CD4-positive, alpha-beta memory T cell (primary cell): ENCODE data around the gene IRX4. TPM values are rescaled to one million over a fixed set of nuclear protein-coding genes. Genes with fewer than 3 reads are reported as not detected.

Experiments used
- CTCF ChIA-PET: fragments of 350-600 bp; sonication (Branson Sonifier 250); formaldehyde crosslinking; loops from one replicate; lab custom pipeline; 2021; ENCODE audit warnings: inconsistent platforms; ENCODE audit not compliant: partially characterized antibody; lab: Charles Lee
- POLR2A ChIA-PET: fragments of 350-600 bp; sonication (Branson Sonifier 250); formaldehyde crosslinking; loops from one replicate; lab custom pipeline; 2021; ENCODE audit not compliant: partially characterized antibody; lab: Charles Lee
- DNase-seq, 5 donors: peaks; one replicate each; pipeline versions ENCODE4 v3.0.0 to v3.0.0-alpha.2; 2020 to 2022; ENCODE audit warnings: mixed read lengths in 1 of 5
- H3K27ac ChIP-seq: one replicate; pipeline ENCODE4 v1.7.0; 2013; ENCODE audit warnings: low read depth, low read length
- H3K27me3 ChIP-seq: 2 replicates; pipeline ENCODE4 v1.7.0; 2013; ENCODE audit warnings: mild to moderate bottlenecking, low read length, moderate library complexity; ENCODE audit not compliant: insufficient read depth
- H3K36me3 ChIP-seq: 2 replicates; pipeline ENCODE4 v1.7.0; 2013; ENCODE audit warnings: mild to moderate bottlenecking, low read length, moderate library complexity; ENCODE audit not compliant: insufficient read depth
- H3K4me1 ChIP-seq: 2 replicates; pipeline ENCODE4 v1.7.0; 2013; ENCODE audit warnings: mild to moderate bottlenecking, low read length, moderate library complexity; ENCODE audit not compliant: insufficient read depth
- H3K4me3 ChIP-seq, 2 donors: one replicate each; pipeline ENCODE4 v1.7.0; 2013; ENCODE audit warnings: low read length in 2 of 2, mild to moderate bottlenecking in 1 of 2
- H3K9me3 ChIP-seq, 2 donors: one replicate each; pipeline ENCODE4 v1.7.0; 2013; ENCODE audit warnings: low read length in 2 of 2, control low read depth in 1 of 2; ENCODE audit not compliant: control insufficient read depth in 1 of 2
- H3K27ac Mint-ChIP-seq, 7 donors: one replicate each; pipeline ENCODE4 v1.8.0; 2020 to 2021; ENCODE audit warnings: mixed read lengths in 7 of 7, mild to moderate bottlenecking in 6 of 7, inconsistent platforms in 3 of 7, moderate library complexity in 3 of 7
- H3K27me3 Mint-ChIP-seq, 2 donors: one replicate each; pipeline ENCODE4 v1.8.0; 2020 to 2021; ENCODE audit warnings: mixed read lengths in 2 of 2
- H3K36me3 Mint-ChIP-seq, 2 donors: one replicate each; pipeline ENCODE4 v1.8.0; 2020 to 2021; ENCODE audit warnings: mixed read lengths in 2 of 2, inconsistent platforms in 1 of 2, mild to moderate bottlenecking in 1 of 2
- H3K4me1 Mint-ChIP-seq, 4 donors: one replicate each; pipeline ENCODE4 v1.8.0; 2020 to 2021; ENCODE audit warnings: mixed read lengths in 4 of 4, mild to moderate bottlenecking in 1 of 4
- H3K4me3 Mint-ChIP-seq, 8 donors: one replicate each; pipeline ENCODE4 v1.8.0; 2020 to 2021; ENCODE audit warnings: mixed read lengths in 8 of 8, mild to moderate bottlenecking in 7 of 8, moderate library complexity in 6 of 8, inconsistent platforms in 3 of 8
- H3K9me3 Mint-ChIP-seq, 8 donors: one replicate each; pipeline ENCODE4 v1.8.0; 2020 to 2021; ENCODE audit warnings: mixed read lengths in 8 of 8, mild to moderate bottlenecking in 5 of 8, inconsistent platforms in 3 of 8, moderate library complexity in 1 of 8
- intact Hi-C: fragments of 100-400 bp; cut with micrococcal nuclease; formaldehyde crosslinking; loops from one replicate; pipeline ENCODE4 v1.15.1; 2023
- polyA plus RNA-seq, 2 donors: library from polyadenylated mRNA; unstranded; fragments of 300-500 nt; fragmentation: Illumina TruSeq; gene quantifications; one replicate each; pipeline ENCODE4 v1.2.3, GENCODE V29; 2021
- total RNA-seq, 2 experiments: library from RNA; stranded (reverse); gene quantifications; one replicate each; pipeline ENCODE4 v1.2.3, GENCODE V29; 2021

The IRX4 gene
- total and polyA plus RNA-seq, 4 experiments from 2014 or later = not detected

DNA sequence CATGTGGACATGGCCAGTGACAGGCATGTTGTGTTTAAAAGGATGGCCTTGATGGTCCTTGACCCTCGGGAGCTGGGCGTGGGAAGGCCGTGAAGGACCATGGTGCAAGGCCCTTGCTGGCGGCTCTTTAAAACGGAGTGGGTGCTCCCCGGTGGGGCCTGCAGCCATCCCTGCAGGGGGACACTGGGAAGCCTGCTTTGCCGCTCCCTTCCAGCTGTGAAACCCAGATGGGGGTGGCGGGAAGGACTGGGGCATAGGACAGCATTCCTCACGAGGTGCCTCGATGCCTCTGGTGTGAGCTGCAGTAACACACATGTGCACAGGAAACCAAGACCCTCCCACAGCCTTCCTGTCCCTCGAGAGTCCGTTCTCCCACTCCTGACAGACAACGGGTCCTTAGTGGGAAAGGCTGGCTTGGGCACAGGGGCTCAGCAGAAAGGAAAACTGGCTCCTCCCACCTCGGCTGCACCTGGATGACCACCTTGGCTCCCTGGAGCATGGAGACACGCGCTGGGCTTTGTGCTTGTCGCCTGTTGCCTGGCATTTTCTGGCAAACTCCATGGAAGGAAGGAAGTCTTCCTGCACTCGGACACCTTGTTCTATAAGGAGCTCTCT, 30.3 kb upstream of the IRX4 start:
- H3K36me3 Mint-ChIP-seq = no peaks in the 10 kb centered on the region
- peaks cover 0 to 13% (median 1%) of the 10 kb centered on the region in 8 donors for H3K9me3 Mint-ChIP-seq
- ChIA-PET CTCF (no interaction called here), POLR2A (no interaction called here)
- H3K27ac ChIP-seq = no peak overlapping the region
- H3K27me3 ChIP-seq = no peaks in the 10 kb centered on the region
- H3K36me3 ChIP-seq = no peaks in the 10 kb centered on the region
- no peak overlapping the region for H3K27ac Mint-ChIP-seq
- H3K4me3 Mint-ChIP-seq = no peak overlapping the region
- H3K4me3 ChIP-seq = no peak overlapping the region
- H3K4me1 Mint-ChIP-seq = no peaks in the 10 kb centered on the region
- no peaks in the 10 kb centered on the region for H3K4me1 ChIP-seq
- H3K27me3 Mint-ChIP-seq = peaks cover 3 to 14% of the 10 kb centered on the region in 2 donors
- no peak for DNase-seq
- no peaks in the 10 kb centered on the region for H3K9me3 ChIP-seq
- intact Hi-C loops = no loop called here

DNA sequence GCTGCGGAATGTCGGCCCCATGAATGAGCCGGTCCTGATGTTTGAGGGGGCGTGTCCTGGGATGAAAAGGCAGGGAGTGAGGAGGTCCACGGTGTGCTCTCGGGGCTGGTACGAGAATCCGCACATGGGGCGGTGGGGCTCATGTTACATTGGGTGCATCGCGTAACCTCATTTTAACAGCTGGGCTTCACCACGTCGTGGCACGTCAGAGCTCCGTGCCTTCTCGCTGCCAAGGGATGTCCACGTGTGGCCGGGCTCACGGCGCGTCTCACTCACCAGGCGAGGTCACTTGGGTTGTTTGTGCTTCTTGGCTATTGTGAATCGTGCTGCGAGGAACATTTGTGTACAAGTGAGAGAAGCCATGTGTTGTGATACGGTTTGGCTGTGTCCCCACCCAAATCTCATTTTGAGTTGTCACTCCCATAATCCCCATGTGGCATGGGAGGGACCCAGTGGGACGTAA, 29.1 kb upstream of the IRX4 start:
- DNase-seq = no peak
- CTCF ChIA-PET = no interaction called here

DNA sequence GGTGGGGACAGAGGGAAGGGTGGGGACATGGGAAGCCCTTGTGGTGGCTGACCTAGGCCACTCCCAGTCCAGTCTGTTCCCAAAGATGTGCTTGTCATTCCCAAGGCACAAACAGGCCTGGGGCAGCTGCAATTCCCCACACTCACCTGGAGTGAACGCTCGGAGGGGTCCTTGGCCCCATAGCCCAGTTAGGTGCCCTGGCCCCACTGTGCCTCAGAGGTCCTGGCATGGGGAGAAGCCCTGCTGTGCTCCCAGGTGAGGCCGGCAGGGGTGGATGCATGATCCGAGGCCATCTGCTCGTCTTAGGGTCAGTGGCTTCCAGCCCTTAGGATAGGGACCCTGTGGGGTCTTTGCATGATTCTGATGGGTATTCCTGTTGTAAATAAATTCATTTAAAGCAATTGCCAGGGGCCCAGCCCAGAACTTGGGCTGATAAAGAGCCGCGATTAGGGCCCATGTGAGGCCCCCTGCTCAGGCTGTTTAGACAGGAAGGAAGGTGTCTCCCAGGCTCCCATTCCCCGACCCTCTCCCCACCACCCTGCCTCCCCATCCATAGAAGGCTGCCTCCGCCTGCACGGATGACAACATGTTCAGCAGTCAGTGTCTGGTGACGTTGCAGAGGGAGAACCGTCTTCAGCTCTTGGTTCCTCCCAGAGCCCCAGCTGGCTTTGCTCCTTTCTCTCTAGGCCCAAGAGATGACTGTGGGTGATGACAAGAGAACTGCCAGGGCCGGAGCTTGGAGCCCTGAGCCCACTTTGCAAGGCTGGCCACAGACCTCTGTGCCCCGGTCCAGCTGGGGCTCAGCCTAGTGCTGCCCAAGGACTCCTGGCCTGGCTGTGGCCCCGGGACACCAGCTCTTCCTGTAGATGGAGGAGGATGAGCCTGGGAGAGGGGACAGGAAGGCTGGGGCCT, 28.4 kb upstream of the IRX4 start:
- no peaks in the 10 kb centered on the region for H3K36me3 ChIP-seq
- no peaks in the 10 kb centered on the region for H3K27me3 ChIP-seq
- CTCF ChIA-PET = no interaction called here
- H3K9me3 Mint-ChIP-seq = peaks cover 0 to 13% (median 1%) of the 10 kb centered on the region in 8 donors
- POLR2A ChIA-PET = no interaction called here
- no peak overlapping the region for H3K27ac ChIP-seq
- no peak for DNase-seq
- H3K4me1 ChIP-seq = no peaks in the 10 kb centered on the region
- no peaks in the 10 kb centered on the region for H3K4me1 Mint-ChIP-seq
- H3K27ac Mint-ChIP-seq = no peak overlapping the region
- intact Hi-C loops = no loop called here
- peaks cover 3 to 8% of the 10 kb centered on the region in 2 donors for H3K27me3 Mint-ChIP-seq
- no peak overlapping the region for H3K4me3 Mint-ChIP-seq
- H3K36me3 Mint-ChIP-seq = no peaks in the 10 kb centered on the region
- no peak overlapping the region for H3K4me3 ChIP-seq
- H3K9me3 ChIP-seq = no peaks in the 10 kb centered on the region

More for the DNA sequence above, 29.1 kb upstream of the IRX4 start:
- POLR2A ChIA-PET = no interaction called here
- no peaks in the 10 kb centered on the region for H3K4me1 Mint-ChIP-seq
- H3K36me3 Mint-ChIP-seq = no peaks in the 10 kb centered on the region
- H3K27ac ChIP-seq = no peak overlapping the region
- no peaks in the 10 kb centered on the region for H3K36me3 ChIP-seq
- no peaks in the 10 kb centered on the region for H3K4me1 ChIP-seq
- H3K27ac Mint-ChIP-seq = no peak overlapping the region
- no peaks in the 10 kb centered on the region for H3K27me3 ChIP-seq
- H3K27me3 Mint-ChIP-seq = peaks cover 3 to 8% of the 10 kb centered on the region in 2 donors
- H3K9me3 Mint-ChIP-seq = peaks cover 0 to 13% (median 1%) of the 10 kb centered on the region in 8 donors
- H3K9me3 ChIP-seq = no peaks in the 10 kb centered on the region
- no peak overlapping the region for H3K4me3 ChIP-seq
- intact Hi-C loops = no loop called here
- H3K4me3 Mint-ChIP-seq = no peak overlapping the region

DNA sequence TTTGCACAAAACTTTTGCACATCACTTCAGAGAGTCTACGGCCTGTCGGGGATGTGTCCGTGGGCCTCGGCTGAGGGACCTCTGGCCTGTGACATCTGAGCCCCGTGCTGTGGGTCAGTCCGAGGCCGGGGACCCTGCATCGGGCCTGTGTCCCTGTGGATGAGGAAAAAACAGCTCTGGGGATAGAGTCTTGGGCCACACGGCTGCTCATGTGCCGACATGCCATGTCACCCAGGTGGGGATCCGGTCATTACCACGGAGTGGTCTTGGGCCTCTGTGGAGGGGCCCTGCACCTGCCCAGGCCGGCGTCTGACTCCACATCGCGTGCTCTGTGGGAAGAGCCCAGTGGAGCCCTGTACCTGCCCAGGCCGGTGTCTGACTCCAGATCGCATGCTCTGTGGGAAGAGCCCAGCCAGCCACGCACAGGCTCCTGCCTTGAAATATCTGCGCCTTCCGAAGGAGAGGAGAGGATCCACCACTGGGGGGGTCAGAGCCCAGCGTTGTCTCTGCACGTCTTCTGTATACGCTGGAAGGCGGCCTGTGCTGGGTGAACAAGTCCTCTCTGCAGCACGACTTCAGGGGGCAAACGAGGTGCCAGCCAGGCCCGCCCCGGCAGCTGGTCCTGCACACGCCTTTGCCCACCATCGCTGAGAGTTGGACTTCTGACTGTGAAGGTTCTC, 27.5 kb upstream of the IRX4 start:
- H3K36me3 Mint-ChIP-seq = no peaks in the 10 kb centered on the region
- H3K9me3 ChIP-seq = no peaks in the 10 kb centered on the region
- no peaks in the 10 kb centered on the region for H3K4me1 Mint-ChIP-seq

DNA sequence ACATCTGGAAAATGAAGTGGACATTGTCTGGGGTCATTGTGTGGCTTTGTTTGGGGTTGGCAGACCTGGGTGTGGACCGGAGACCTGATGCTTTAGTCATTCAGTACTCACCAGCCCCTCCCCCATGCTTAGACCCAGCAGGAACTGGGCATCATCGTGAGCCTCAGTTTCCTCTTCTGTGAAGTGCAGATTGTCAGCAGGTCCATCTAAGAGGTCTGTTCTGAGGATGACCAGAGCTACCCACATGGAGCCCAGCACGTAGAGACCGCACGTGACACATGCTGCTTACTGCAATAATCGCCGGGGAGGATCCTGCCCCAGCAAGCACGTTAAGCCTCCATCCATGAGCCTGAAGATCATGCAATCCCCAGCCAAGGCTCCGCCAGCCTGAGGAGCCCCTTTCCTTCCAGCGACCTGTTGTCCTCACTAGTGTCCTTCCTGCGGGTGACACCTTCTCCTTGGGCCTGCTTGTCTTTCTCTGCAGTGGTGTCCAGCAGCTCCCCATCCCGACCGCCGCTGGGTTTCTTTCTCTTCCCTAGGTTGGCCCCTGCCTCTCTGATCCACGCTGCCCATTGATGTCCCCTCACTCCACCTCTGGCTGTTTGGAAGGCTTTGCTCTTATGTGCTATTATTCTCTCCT, 26.7 kb upstream of the IRX4 start:
- CTCF ChIA-PET = no interaction called here
- Histone ChIP-seq H3K27ac (no peak overlapping the region), H3K4me1 (no peaks in the 10 kb centered on the region), H3K27me3 (no peaks in the 10 kb centered on the region), H3K36me3 (no peaks in the 10 kb centered on the region), H3K9me3 (no peaks in the 10 kb centered on the region), H3K4me3 (no peak overlapping the region)
- Mint-ChIP-seq H3K4me3 (no peak overlapping the region), H3K27me3 (peaks cover 6 to 11% of the 10 kb centered on the region in 2 donors), H3K27ac (peak overlapping the region in 1 of 7 donors; percentile 3), H3K36me3 (no peaks in the 10 kb centered on the region), H3K4me1 (no peaks in the 10 kb centered on the region), H3K9me3 (peaks cover 0 to 18% (median 10%) of the 10 kb centered on the region in 8 donors)
- intact Hi-C loops = no loop called here
- POLR2A ChIA-PET = no interaction called here
- no peak for DNase-seq

More for the DNA sequence above, 27.5 kb upstream of the IRX4 start:
- no peaks in the 10 kb centered on the region for H3K27me3 ChIP-seq
- H3K36me3 ChIP-seq = no peaks in the 10 kb centered on the region
- no peak for DNase-seq
- CTCF ChIA-PET = no interaction called here
- H3K27ac ChIP-seq = no peak overlapping the region
- Mint-ChIP-seq H3K27ac (no peak overlapping the region), H3K4me3 (no peak overlapping the region), H3K9me3 (peaks cover 0 to 16% (median 6%) of the 10 kb centered on the region in 8 donors), H3K27me3 (peaks cover 6 to 8% of the 10 kb centered on the region in 2 donors)
- no peak overlapping the region for H3K4me3 ChIP-seq
- POLR2A ChIA-PET = no interaction called here
- intact Hi-C loops = no loop called here
- H3K4me1 ChIP-seq = no peaks in the 10 kb centered on the region

DNA sequence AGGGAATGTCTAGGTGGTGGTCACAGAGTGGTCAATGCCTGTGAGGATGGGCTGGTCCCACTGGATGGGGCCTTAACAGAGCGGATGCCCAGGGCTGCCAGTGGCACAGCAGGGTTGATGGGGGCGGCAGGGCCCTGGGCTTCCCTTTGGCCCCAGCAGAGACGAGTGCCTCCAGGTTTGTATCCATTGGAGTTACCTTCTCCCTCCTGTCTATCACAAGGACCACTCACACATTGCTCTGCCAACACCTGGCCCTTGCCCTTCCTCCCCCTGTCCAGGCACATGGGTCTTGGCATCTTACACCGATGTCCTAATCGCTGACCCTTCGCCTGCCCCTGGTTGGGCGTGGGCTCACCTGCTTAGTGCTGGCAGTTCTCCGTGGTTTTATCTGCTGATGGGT, 26.2 kb upstream of the IRX4 start:
- Histone ChIP-seq H3K9me3 (no peaks in the 10 kb centered on the region), H3K27ac (no peak overlapping the region), H3K36me3 (no peaks in the 10 kb centered on the region), H3K4me3 (no peak overlapping the region), H3K27me3 (no peaks in the 10 kb centered on the region), H3K4me1 (no peaks in the 10 kb centered on the region)
- intact Hi-C loops = no loop called here
- Mint-ChIP-seq H3K36me3 (no peaks in the 10 kb centered on the region), H3K4me3 (no peak overlapping the region), H3K27me3 (peaks cover 6 to 15% of the 10 kb centered on the region in 2 donors), H3K9me3 (peaks cover 0 to 18% (median 11%) of the 10 kb centered on the region in 8 donors), H3K27ac (peak overlapping the region in 1 of 7 donors; percentile 3), H3K4me1 (no peaks in the 10 kb centered on the region)
- ChIA-PET POLR2A (no interaction called here), CTCF (no interaction called here)
- no peak for DNase-seq
